ENCODE data around the gene CALML5.

DNA sequence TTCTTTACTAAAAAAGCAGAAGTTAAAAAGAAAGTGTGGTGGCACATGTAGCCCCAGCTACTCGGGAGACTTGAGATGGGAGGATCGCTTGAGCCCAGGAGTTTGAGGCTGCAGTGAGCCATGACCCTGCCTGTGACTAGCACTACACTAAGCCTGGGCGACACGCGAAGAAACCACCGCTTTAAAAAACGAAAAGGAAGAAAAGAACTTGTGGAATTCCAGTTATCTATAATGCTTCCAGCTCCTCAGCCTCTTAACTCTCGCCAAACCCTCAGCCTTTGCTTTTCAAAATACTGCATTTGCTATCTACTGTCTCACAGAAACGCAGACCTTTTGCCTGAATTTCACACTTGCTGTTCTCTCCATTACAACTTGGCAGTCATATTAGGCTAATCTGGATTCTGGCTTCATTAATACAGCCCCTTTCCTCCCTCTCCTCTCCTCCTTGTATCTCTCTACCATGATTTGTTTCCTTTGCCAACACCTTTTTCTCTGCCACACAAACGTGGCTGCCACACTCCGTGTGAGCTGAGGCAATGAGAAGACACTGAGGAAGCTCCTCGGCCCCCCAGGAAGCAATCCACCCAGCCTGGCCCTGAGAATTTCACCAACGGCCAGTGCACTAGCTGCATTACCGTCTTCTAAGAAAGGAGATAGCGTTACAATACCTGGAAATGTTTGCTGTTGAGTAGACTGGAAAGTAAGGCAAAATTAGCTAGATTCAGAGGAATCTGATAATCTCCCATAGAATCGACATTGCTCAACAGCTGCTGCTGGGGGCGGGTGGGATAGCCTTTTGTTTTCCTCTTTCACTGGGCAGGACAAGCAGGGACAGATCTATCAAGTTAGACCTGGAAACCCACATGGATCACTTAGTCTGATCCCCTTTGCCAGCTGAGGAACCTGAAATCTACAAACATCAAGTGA lies 37.2 kb downstream of the CALML5 start:
- TF ChIP-seq EZH2 (IDR thresholded peaks at IDR 0.05; ENCODE audit: insufficient read depth, poor library complexity, severe bottlenecking) = no peak
- no peak for TF ChIP-seq EZH2phosphoT487 (IDR thresholded peaks at IDR 0.05; ENCODE audit: insufficient read depth, low read depth)
